Measurements from ENCODE around the gene SRP68. TPM values are rescaled to one million over a fixed set of nuclear protein-coding genes. Genes with fewer than 3 reads are reported as not detected.

SRP68 gene
- total and polyA plus RNA-seq, 2 donors (not counting 1 experiment from before 2014, with no cell fraction given): 34.0 to 68.6 TPM

DNA sequence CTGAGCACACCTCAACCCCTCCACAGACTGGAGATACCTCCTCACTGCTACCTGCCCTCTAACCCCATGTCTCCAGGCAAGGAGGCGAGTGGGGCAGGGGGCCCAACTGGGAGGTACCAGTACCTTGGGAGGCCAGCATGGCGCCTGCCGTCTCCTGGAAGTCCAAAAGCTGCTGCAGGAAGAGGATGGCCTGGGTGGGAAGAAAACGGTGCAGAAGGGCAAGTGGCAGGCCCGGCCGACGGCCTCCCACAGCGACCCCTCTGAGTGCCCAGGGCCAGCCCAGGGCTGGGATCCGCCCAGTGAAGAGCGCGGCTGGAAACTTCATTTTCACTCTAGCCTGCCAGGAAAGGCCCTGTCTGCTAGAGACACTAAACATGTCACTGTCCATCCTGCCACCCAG is 15.2 kb upstream of the SRP68 start:
- Histone ChIP-seq H3K27me3 (ENCODE audit: control insufficient read depth, insufficient read depth, low read length) (no peaks in the 10 kb centered on the region), H4K20me1 (ENCODE audit: control insufficient read depth, extremely low read depth, insufficient read depth, low read length) (no peaks in the 10 kb centered on the region), H3K4me2 (ENCODE audit: extremely low read depth, insufficient read depth, low read length) (no peak overlapping the region), H2AFZ (ENCODE audit: low read length) (no peak overlapping the region), H3K27ac (ENCODE audit: insufficient read depth, low read length) (no peak overlapping the region), H3K79me2 (ENCODE audit: control insufficient read depth, insufficient read depth, low read length) (no peaks in the 10 kb centered on the region), H3K9me3 (ENCODE audit: control insufficient read depth, insufficient read depth, low read depth, low read length) (no peaks in the 10 kb centered on the region), H3K4me3 (replicated peaks in 1 of 4; ENCODE audit: control extremely low read depth in 1 of 4, insufficient read depth in 1 of 4, low read depth in 3 of 4, low read length in 4 of 4) (no peak overlapping the region), H3K36me3 (ENCODE audit: control insufficient read depth, insufficient read depth, low read length) (peaks cover 31% of the 10 kb centered on the region), H3K4me1 (ENCODE audit: control insufficient read depth, extremely low read depth, insufficient read depth, low read length) (no peaks in the 10 kb centered on the region), H3K9ac (ENCODE audit: insufficient read depth, low read length) (no peak overlapping the region)
- TF ChIP-seq, protein P1, sequence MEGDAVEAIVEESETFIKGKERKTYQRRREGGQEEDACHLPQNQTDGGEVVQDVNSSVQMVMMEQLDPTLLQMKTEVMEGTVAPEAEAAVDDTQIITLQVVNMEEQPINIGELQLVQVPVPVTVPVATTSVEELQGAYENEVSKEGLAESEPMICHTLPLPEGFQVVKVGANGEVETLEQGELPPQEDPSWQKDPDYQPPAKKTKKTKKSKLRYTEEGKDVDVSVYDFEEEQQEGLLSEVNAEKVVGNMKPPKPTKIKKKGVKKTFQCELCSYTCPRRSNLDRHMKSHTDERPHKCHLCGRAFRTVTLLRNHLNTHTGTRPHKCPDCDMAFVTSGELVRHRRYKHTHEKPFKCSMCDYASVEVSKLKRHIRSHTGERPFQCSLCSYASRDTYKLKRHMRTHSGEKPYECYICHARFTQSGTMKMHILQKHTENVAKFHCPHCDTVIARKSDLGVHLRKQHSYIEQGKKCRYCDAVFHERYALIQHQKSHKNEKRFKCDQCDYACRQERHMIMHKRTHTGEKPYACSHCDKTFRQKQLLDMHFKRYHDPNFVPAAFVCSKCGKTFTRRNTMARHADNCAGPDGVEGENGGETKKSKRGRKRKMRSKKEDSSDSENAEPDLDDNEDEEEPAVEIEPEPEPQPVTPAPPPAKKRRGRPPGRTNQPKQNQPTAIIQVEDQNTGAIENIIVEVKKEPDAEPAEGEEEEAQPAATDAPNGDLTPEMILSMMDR (conservative IDR thresholded peaks at IDR 0.05 in 1 of 2, IDR thresholded peaks at IDR 0.05 in 1 of 2; ENCODE audit: low read depth in 1 of 2, low read length in 2 of 2): no peak
- no peak for TF ChIP-seq EZH2 (IDR thresholded peaks at IDR 0.05; ENCODE audit: low read length, missing control alignments)
- DNase-seq (ENCODE audit: low read depth in 2 of 2): no peak

- no peaks in the 10 kb centered on the region for H3K27me3 ChIP-seq (ENCODE audit: control insufficient read depth, insufficient read depth, low read length)
- no peaks in the 10 kb centered on the region for H3K79me2 ChIP-seq (ENCODE audit: control insufficient read depth, insufficient read depth, low read length)
- no peaks in the 10 kb centered on the region for H4K20me1 ChIP-seq (ENCODE audit: control insufficient read depth, extremely low read depth, insufficient read depth, low read length)
- no peak overlapping the region for H3K27ac ChIP-seq (ENCODE audit: insufficient read depth, low read length)
- H3K4me3 ChIP-seq (replicated peaks in 1 of 4; ENCODE audit: control extremely low read depth in 1 of 4, insufficient read depth in 1 of 4, low read depth in 3 of 4, low read length in 4 of 4): no peak overlapping the region
- no peak overlapping the region for H2AFZ ChIP-seq (ENCODE audit: low read length)
- no peaks in the 10 kb centered on the region for H3K9me3 ChIP-seq (ENCODE audit: control insufficient read depth, insufficient read depth, low read depth, low read length)
- TF ChIP-seq EZH2 (IDR thresholded peaks at IDR 0.05; ENCODE audit: low read length, missing control alignments): no peak
- TF ChIP-seq, protein P1 (conservative IDR thresholded peaks at IDR 0.05 in 1 of 2, IDR thresholded peaks at IDR 0.05 in 1 of 2; ENCODE audit: low read depth in 1 of 2, low read length in 2 of 2): no peak
- no peak for DNase-seq (ENCODE audit: low read depth in 2 of 2)
- H3K9ac ChIP-seq (ENCODE audit: insufficient read depth, low read length): no peak overlapping the region
- H3K4me1 ChIP-seq (ENCODE audit: control insufficient read depth, extremely low read depth, insufficient read depth, low read length): no peaks in the 10 kb centered on the region
- peaks cover 30% of the 10 kb centered on the region for H3K36me3 ChIP-seq (ENCODE audit: control insufficient read depth, insufficient read depth, low read length)
- H3K4me2 ChIP-seq (ENCODE audit: extremely low read depth, insufficient read depth, low read length): no peak overlapping the region
Observed at GRCh38 chr17:76086384-76086783, 14.1 kb upstream of the SRP68 start.

- Histone ChIP-seq H2AFZ (ENCODE audit: low read length) (no peak overlapping the region), H3K27ac (ENCODE audit: insufficient read depth, low read length) (no peak overlapping the region), H3K9ac (ENCODE audit: insufficient read depth, low read length) (no peak overlapping the region), H3K79me2 (ENCODE audit: control insufficient read depth, insufficient read depth, low read length) (no peaks in the 10 kb centered on the region), H3K4me1 (ENCODE audit: control insufficient read depth, extremely low read depth, insufficient read depth, low read length) (no peaks in the 10 kb centered on the region), H3K9me3 (ENCODE audit: control insufficient read depth, insufficient read depth, low read depth, low read length) (no peaks in the 10 kb centered on the region), H3K4me3 (replicated peaks in 1 of 4; ENCODE audit: control extremely low read depth in 1 of 4, insufficient read depth in 1 of 4, low read depth in 3 of 4, low read length in 4 of 4) (no peak overlapping the region), H3K36me3 (ENCODE audit: control insufficient read depth, insufficient read depth, low read length) (peaks cover 30% of the 10 kb centered on the region), H3K27me3 (ENCODE audit: control insufficient read depth, insufficient read depth, low read length) (no peaks in the 10 kb centered on the region), H4K20me1 (ENCODE audit: control insufficient read depth, extremely low read depth, insufficient read depth, low read length) (no peaks in the 10 kb centered on the region), H3K4me2 (ENCODE audit: extremely low read depth, insufficient read depth, low read length) (no peak overlapping the region)
- no peak for DNase-seq (ENCODE audit: low read depth in 2 of 2)
- TF ChIP-seq, protein P1 (conservative IDR thresholded peaks at IDR 0.05 in 1 of 2, IDR thresholded peaks at IDR 0.05 in 1 of 2; ENCODE audit: low read depth in 1 of 2, low read length in 2 of 2): no peak
- TF ChIP-seq EZH2 (IDR thresholded peaks at IDR 0.05; ENCODE audit: low read length, missing control alignments): no peak
Observed at GRCh38 chr17:76085731-76086366, 13.5 kb upstream of the SRP68 start.
